ENCODE data around the gene CRACDL. TPM values are rescaled to one million over a fixed set of nuclear protein-coding genes. Genes with fewer than 3 reads are reported as not detected.

Gene CRACDL
- total RNA-seq = not detected

DNA sequence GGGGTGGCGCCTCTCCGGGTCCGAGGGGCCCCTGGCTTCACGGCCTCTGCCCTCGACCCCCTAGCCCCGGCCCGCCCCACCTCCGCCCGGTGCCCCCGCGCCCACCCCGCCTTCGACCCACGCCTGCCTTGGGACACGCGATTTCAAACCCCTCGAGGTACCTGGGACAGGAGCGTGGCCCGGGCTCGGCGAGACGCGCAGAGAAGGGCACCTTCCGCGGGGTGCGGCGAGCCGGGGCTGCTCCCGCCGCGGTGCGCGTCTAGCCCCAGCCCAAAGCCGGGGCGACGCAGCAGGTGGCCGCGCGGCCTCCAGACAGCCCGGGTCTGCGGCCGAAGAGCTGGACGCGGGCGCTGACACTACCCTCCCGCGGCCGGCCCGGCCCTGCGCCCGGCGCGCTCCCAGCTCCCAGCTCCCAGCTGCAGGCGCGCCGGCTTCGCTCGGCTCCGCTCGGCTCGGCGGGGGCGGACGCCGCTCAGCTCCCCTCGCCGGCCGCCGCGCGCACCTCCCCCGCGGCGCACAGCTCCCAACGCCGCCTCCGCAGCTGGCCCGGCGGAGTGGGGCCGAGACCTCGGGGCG is at the start of gene CRACDL:
Gene CRACDL (minus strand): TSS at position 449 of the 576 bp plus-strand sequence. CDS start 89,425 bp downstream, outside the sequence.

Small RNA genes lying within 50 kb of the gene (small RNA-seq; reads per million reads assigned to genes)
- gene RNU4-84P (0 reads per million in 2 donors), gene RNU7-46P (0.06 to 0.47 reads per million in 2 donors)

Other genes with a start within 250 kb of the CRACDL start
- 1 to 10 TPM; 1.0 to 1.7 TPM for gene MGAT4A, start 205.1 kb downstream of the CRACDL start, total RNA-seq
- under 1 TPM in 1 of 2 donors, not detected in 1; 0.34 TPM for gene C2orf15, start 205.5 kb upstream of the CRACDL start, total RNA-seq
- gene TSGA10, start 218.7 kb upstream of the CRACDL start, total RNA-seq = 1 to 10 TPM; 4.0 to 6.2 TPM
- 1 to 10 TPM; 3.7 to 5.9 TPM for gene LIPT1, start 218.7 kb upstream of the CRACDL start, total RNA-seq
- gene MITD1, start 244.8 kb upstream of the CRACDL start, total RNA-seq = 10 to 100 TPM; 20.6 to 21.3 TPM
- 10 to 100 TPM; 26.8 to 55.9 TPM for gene MRPL30, start 245.0 kb upstream of the CRACDL start, total RNA-seq